Endothelial cell of umbilical vein (primary cell): ENCODE data around the gene SAP30L. TPM values are rescaled to one million over a fixed set of nuclear protein-coding genes. Genes with fewer than 3 reads are reported as not detected.

Experiments
- BruUV-seq: library from RNA; stranded (reverse); fragments of 400-500 nt; replicated peaks from 2 replicates; lab custom pipeline; 2021; lab: Mats Ljungman, UMichigan
- CTCF ChIA-PET: fragments of 300-600, 350-600 bp; sonication (Branson Sonifier 250); formaldehyde crosslinking; loops from one replicate; lab custom pipeline; 2021; ENCODE audit warnings: antibody characterized with exemption, inconsistent platforms; lab: Charles Lee
- POLR2A ChIA-PET: fragments of 300-600, 350-600 bp; sonication (Branson Sonifier 250); formaldehyde crosslinking; loops from one replicate; lab custom pipeline; 2021; ENCODE audit warnings: antibody characterized with exemption, inconsistent platforms; lab: Charles Lee
- DNase-seq: peaks from one replicate; pipeline ENCODE4 v3.0.0-alpha.2; 2011; ENCODE audit warnings: low read depth, low spot score
- FAIRE-seq: peaks from 2 replicates; lab custom pipeline; 2011; peaks lifted over from hg19 to GRCh38; lab: Jason Lieb, UNC
- H2AFZ ChIP-seq: 2 replicates; pipeline ENCODE4 v1.6.0; 2012; ENCODE audit warnings: low read depth, low read length, control low read depth, inconsistent platforms
- H3K27ac ChIP-seq: 2 replicates; pipeline ENCODE4 v1.5.1; 2011; ENCODE audit warnings: low read depth, mild to moderate bottlenecking, control low read depth, low read length, moderate library complexity; ENCODE audit not compliant: insufficient read depth
- H3K27me3 ChIP-seq, 2 experiments: 2 replicates each; pipeline versions ENCODE4 v1.6.0 to v1.6.1; 2011; ENCODE audit warnings: low read length in 2 of 2, mixed read lengths in 1 of 2; ENCODE audit not compliant: control insufficient read depth in 2 of 2, insufficient read depth in 2 of 2
- H3K36me3 ChIP-seq, 2 experiments: 2 replicates in 1 of 2; 3 replicates in 1 of 2; pipeline ENCODE4 v1.5.1; 2011; ENCODE audit warnings: low read length in 2 of 2, mild to moderate bottlenecking in 1 of 2, moderate library complexity in 1 of 2; ENCODE audit not compliant: control insufficient read depth in 2 of 2, insufficient read depth in 2 of 2; ENCODE audit errors: extremely low read depth in 1 of 2
- H3K4me1 ChIP-seq: 3 replicates; pipeline ENCODE4 v1.5.1; 2011; ENCODE audit warnings: mild to moderate bottlenecking, low read length; ENCODE audit not compliant: control insufficient read depth, insufficient read depth; ENCODE audit errors: extremely low read depth
- H3K4me2 ChIP-seq: 2 replicates; pipeline ENCODE4 v1.6.1; 2011; ENCODE audit warnings: low read length, control low read depth, mixed read lengths; ENCODE audit not compliant: insufficient read depth
- H3K4me3 ChIP-seq, 3 experiments: fragments of 200-600 bp in 1 of 3; sonication (generic), shearing (Covaris generic) in 1 of 3; replicated peaks in 1 of 3; 2 replicates each; pipeline ENCODE4 v1.5.1; 2011 to 2016; ENCODE audit warnings: control low read depth in 3 of 3, low read length in 3 of 3, mild to moderate bottlenecking in 2 of 3, inconsistent platforms in 1 of 3, low read depth in 1 of 3, moderate library complexity in 1 of 3; ENCODE audit not compliant: insufficient read depth in 1 of 3
- H3K79me2 ChIP-seq: 2 replicates; pipeline ENCODE4 v1.6.0; 2012; ENCODE audit warnings: low read length, inconsistent platforms; ENCODE audit not compliant: control insufficient read depth, insufficient read depth
- H3K9ac ChIP-seq: replicated peaks from 2 replicates; pipeline ENCODE3; 2011; ENCODE audit warnings: low read length, control low read depth; ENCODE audit not compliant: insufficient read depth; ENCODE audit errors: extremely low read depth
- H3K9me1 ChIP-seq: replicated peaks from 3 replicates; pipeline ENCODE4 v1.6.0; 2011; ENCODE audit warnings: mild to moderate bottlenecking, low read length; ENCODE audit not compliant: control insufficient read depth, insufficient read depth; ENCODE audit errors: extremely low read depth
- H3K9me3 ChIP-seq: replicated peaks from 2 replicates; pipeline ENCODE4 v1.5.1; 2012; ENCODE audit warnings: low read length, inconsistent platforms; ENCODE audit not compliant: control insufficient read depth, insufficient read depth
- H4K20me1 ChIP-seq: replicated peaks from 2 replicates; pipeline ENCODE3; 2011; ENCODE audit warnings: mild to moderate bottlenecking, low read length; ENCODE audit not compliant: control insufficient read depth, insufficient read depth; ENCODE audit errors: extremely low read depth
- CTCF ChIP-seq, 2 donors: IDR thresholded peaks; 1 replicate in 1 of 2; 2 replicates in 1 of 2; pipeline ENCODE4 v1.5.1; 2011; ENCODE audit warnings: low read length in 2 of 2, mild to moderate bottlenecking in 2 of 2, moderate library complexity in 2 of 2, control low read depth in 1 of 2, inconsistent platforms in 1 of 2, low read depth in 1 of 2; ENCODE audit not compliant: insufficient read depth in 1 of 2; ENCODE audit errors: extremely low read depth in 1 of 2
- EZH2 ChIP-seq: IDR thresholded peaks from 2 replicates; pipeline ENCODE4 v1.6.1; 2012; ENCODE audit warnings: borderline replicate concordance, low read depth, mild to moderate bottlenecking, moderate library complexity, low read length, inconsistent platforms; ENCODE audit not compliant: severe bottlenecking
- FOS ChIP-seq: IDR thresholded peaks from 2 replicates; pipeline ENCODE4 v1.6.1; 2011; ENCODE audit warnings: mild to moderate bottlenecking, low read length, moderate library complexity, borderline replicate concordance; ENCODE audit not compliant: insufficient read depth
- GATA2 ChIP-seq: IDR thresholded peaks from 2 replicates; pipeline ENCODE4 v1.7.0; 2011; ENCODE audit warnings: low read depth, mild to moderate bottlenecking, moderate library complexity, mixed read lengths, low read length; ENCODE audit not compliant: insufficient read length, insufficient read depth
- JUN ChIP-seq: IDR thresholded peaks from 2 replicates; pipeline ENCODE4 v1.6.1; 2011; ENCODE audit warnings: borderline replicate concordance, low read depth; ENCODE audit not compliant: insufficient read length, insufficient read depth
- MAX ChIP-seq: IDR thresholded peaks from 2 replicates; pipeline ENCODE4 v1.6.1; 2011; ENCODE audit not compliant: insufficient read depth, insufficient read length
- MYC ChIP-seq: IDR thresholded peaks from one replicate; pipeline ENCODE4 v1.6.1; 2011; ENCODE audit warnings: mild to moderate bottlenecking, low read depth, low read length
- POLR2A ChIP-seq: IDR thresholded peaks from 2 replicates; pipeline ENCODE4 v1.6.1; 2012; ENCODE audit warnings: low read depth, mild to moderate bottlenecking, control low read depth, low read length
- POLR2AphosphoS5 ChIP-seq: IDR thresholded peaks from 2 replicates; pipeline ENCODE4 v1.6.1; 2012; ENCODE audit warnings: low read depth, mild to moderate bottlenecking, control low read depth, low read length, moderate library complexity; ENCODE audit not compliant: insufficient read depth
- dilution Hi-C: fragments of 300-500 bp; cut with MboI; formaldehyde crosslinking; loops from one replicate; pipeline ENCODE4 v1.15.0; 2019; ENCODE audit warnings: low sequenced_read_pairs; ENCODE audit not compliant: extremely low pct_ligation_motif_present
- intact Hi-C: fragments of 100-400 bp; cut with micrococcal nuclease; formaldehyde crosslinking; loops from one replicate; pipeline ENCODE4 v1.10.0; 2022
- polyA plus RNA-seq, 4 experiments: library from polyadenylated mRNA; depleted of rRNA in 3 of 4; stranded (reverse) in 3 of 4; unstranded in 1 of 4; fragments of >200 nt; gene quantifications; 2 replicates each; pipeline versions ENCODE4 v1.2.1 to v1.2.3, GENCODE V29; 2011 to 2012; ENCODE audit warnings: missing spikeins in 1 of 4
- total RNA-seq: library from RNA; stranded (reverse); gene quantifications from 2 replicates; pipeline ENCODE4 v1.2.3, GENCODE V29; 2021

SAP30L gene
- total and polyA plus RNA-seq, 2 donors (not counting 3 experiments of a cell fraction or from before 2014, with no cell fraction given): 18.1 to 37.8 TPM

GRCh38 chr5:154444556-154445421, 1.0 kb upstream of the SAP30L start:
- H3K4me3 ChIP-seq: peak overlapping the region; percentile 82 to 98 (median 93)
- TF ChIP-seq POLR2A: no peak
- TF ChIP-seq MYC: no peak
- TF ChIP-seq CTCF (IDR thresholded peaks at IDR 0.05; ENCODE audit: extremely low read depth in 1 of 2, insufficient read depth in 1 of 2, low read depth in 1 of 2, low read length in 2 of 2): no peak
- no peak for TF ChIP-seq GATA2
- no peak for TF ChIP-seq POLR2AphosphoS5
- TF ChIP-seq JUN: no peak
- TF ChIP-seq FOS: no peak
- no peak for TF ChIP-seq EZH2
- TF ChIP-seq MAX: no peak
- peaks cover 6% of the 10 kb centered on the region for H4K20me1 ChIP-seq
- peaks cover 0 to 3% of the 10 kb centered on the region in 2 experiments for H3K36me3 ChIP-seq
- no peaks in the 10 kb centered on the region for H3K27me3 ChIP-seq
- H3K9me3 ChIP-seq: no peaks in the 10 kb centered on the region
- CTCF ChIA-PET: interaction anchor here (1.3 kb wide), 1 partner anchor 372 kb away, joined by 3 read pairs; no protein-coding TSS in a partner anchor
- peak overlapping the region; percentile 76 for H3K9ac ChIP-seq
- dilution Hi-C loops (no loop called here), intact Hi-C loops (loop anchor here (1.0 to 10.0 kb wide), 4 partner anchors 77 to 410 kb away; partner anchors contain the start of genes CNOT8, FAM114A2, FAXDC2 and MFAP3)
- FAIRE-seq (peak; percentile 33), DNase-seq (peak; percentile 37)
- BruUV-seq: no TSS peak
- peak overlapping the region; percentile 94 for H3K4me2 ChIP-seq
- POLR2A ChIA-PET: no interaction called here
- peak overlapping the region; percentile 99 for H2AFZ ChIP-seq
- peaks cover 16% of the 10 kb centered on the region for H3K4me1 ChIP-seq
- H3K27ac ChIP-seq: peak overlapping the region; percentile 24
- no peaks in the 10 kb centered on the region for H3K9me1 ChIP-seq
- peaks cover 26% of the 10 kb centered on the region for H3K79me2 ChIP-seq
